Measurements from ENCODE around the gene CHP2.

DNA sequence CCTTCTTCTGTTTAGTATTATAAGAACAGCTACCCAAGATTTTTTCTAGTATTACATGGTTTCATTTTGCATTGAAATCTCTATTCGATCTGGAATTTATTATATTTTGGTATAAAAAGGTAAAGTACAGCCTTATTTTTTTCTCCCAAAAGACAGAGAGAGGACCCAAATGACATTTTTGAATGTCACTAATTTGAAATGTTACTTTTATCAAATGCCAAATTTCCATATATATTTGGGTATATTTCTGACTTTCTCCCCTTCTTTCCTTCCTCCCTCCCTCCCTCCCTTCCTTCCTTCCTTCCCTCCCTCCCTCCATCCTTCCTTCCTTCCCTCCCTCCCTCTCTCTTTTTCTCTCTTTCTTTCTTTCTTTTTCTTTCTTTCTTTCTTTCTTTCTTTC, 6.2 kb upstream of the CHP2 start:
- TF ChIP-seq POLR2AphosphoS5 (IDR thresholded peaks at IDR 0.05; ENCODE audit: insufficient read depth in 1 of 2, low read depth in 1 of 2) (no peak), POLR2A (IDR thresholded peaks at IDR 0.05) (no peak)
- TF ChIP-seq, protein P1, sequence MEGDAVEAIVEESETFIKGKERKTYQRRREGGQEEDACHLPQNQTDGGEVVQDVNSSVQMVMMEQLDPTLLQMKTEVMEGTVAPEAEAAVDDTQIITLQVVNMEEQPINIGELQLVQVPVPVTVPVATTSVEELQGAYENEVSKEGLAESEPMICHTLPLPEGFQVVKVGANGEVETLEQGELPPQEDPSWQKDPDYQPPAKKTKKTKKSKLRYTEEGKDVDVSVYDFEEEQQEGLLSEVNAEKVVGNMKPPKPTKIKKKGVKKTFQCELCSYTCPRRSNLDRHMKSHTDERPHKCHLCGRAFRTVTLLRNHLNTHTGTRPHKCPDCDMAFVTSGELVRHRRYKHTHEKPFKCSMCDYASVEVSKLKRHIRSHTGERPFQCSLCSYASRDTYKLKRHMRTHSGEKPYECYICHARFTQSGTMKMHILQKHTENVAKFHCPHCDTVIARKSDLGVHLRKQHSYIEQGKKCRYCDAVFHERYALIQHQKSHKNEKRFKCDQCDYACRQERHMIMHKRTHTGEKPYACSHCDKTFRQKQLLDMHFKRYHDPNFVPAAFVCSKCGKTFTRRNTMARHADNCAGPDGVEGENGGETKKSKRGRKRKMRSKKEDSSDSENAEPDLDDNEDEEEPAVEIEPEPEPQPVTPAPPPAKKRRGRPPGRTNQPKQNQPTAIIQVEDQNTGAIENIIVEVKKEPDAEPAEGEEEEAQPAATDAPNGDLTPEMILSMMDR (IDR thresholded peaks at IDR 0.05) = no peak
